KMS-11 (cell line): Measurements from ENCODE around the gene METRN.

Experiments
- H2AFZ ChIP-seq: fragments of 200-600 bp; sonication (generic); 2 replicates; pipeline ENCODE4 v1.6.1; 2016; ENCODE audit warnings: antibody characterized with exemption, mixed run types, low read depth
- H3K27ac ChIP-seq: fragments of 200-600 bp; sonication (generic); 2 replicates; pipeline ENCODE4 v1.6.1; 2016; ENCODE audit warnings: mild to moderate bottlenecking, mixed run types
- H3K27me3 ChIP-seq: fragments of 200-600 bp; sonication (generic); 2 replicates; pipeline ENCODE4 v1.6.1; 2017; ENCODE audit warnings: mild to moderate bottlenecking, low read depth, mixed run types, moderate library complexity; ENCODE audit not compliant: insufficient read depth
- H3K36me3 ChIP-seq: fragments of 200-600 bp; sonication (generic); 2 replicates; pipeline ENCODE4 v1.6.1; 2017; ENCODE audit warnings: mild to moderate bottlenecking, mixed run types; ENCODE audit not compliant: insufficient read depth
- H3K4me1 ChIP-seq: fragments of 200-600 bp; sonication (generic); 2 replicates; pipeline ENCODE4 v1.6.1; 2016; ENCODE audit warnings: mild to moderate bottlenecking, low read depth, mixed run types; ENCODE audit not compliant: poor library complexity, severe bottlenecking
- H3K4me2 ChIP-seq: fragments of 200-600 bp; sonication (generic); 2 replicates; pipeline ENCODE4 v1.7.0; 2016; ENCODE audit warnings: mild to moderate bottlenecking, mixed run types
- H3K4me3 ChIP-seq: fragments of 200-600 bp; sonication (generic); IDR thresholded peaks from 2 replicates; pipeline ENCODE4 v1.6.1; 2017; ENCODE audit warnings: low read depth, low read length, mixed read lengths; ENCODE audit not compliant: insufficient read depth
- H3K79me2 ChIP-seq: fragments of 200-600 bp; sonication (generic); 2 replicates; pipeline ENCODE4 v1.6.1; 2016; ENCODE audit warnings: low read depth, mixed run types; ENCODE audit not compliant: insufficient read depth
- H3K9ac ChIP-seq: fragments of 200-600 bp; sonication (generic); 2 replicates; pipeline ENCODE4 v1.6.1; 2016; ENCODE audit warnings: mild to moderate bottlenecking, mixed run types
- H4K20me1 ChIP-seq: fragments of 200-600 bp; sonication (generic); 2 replicates; pipeline ENCODE4 v1.6.1; 2016; ENCODE audit warnings: mild to moderate bottlenecking, mixed run types; ENCODE audit not compliant: insufficient read depth
- TF ChIP-seq, protein P1 (sequence below): fragments of 200-600 bp; sonication (generic); conservative IDR thresholded peaks from 2 replicates; pipeline ENCODE4 v1.6.1; 2017; ENCODE audit warnings: low read depth, mild to moderate bottlenecking, antibody characterized with exemption, low read length, moderate library complexity, mixed read lengths

The METRN gene

DNA sequence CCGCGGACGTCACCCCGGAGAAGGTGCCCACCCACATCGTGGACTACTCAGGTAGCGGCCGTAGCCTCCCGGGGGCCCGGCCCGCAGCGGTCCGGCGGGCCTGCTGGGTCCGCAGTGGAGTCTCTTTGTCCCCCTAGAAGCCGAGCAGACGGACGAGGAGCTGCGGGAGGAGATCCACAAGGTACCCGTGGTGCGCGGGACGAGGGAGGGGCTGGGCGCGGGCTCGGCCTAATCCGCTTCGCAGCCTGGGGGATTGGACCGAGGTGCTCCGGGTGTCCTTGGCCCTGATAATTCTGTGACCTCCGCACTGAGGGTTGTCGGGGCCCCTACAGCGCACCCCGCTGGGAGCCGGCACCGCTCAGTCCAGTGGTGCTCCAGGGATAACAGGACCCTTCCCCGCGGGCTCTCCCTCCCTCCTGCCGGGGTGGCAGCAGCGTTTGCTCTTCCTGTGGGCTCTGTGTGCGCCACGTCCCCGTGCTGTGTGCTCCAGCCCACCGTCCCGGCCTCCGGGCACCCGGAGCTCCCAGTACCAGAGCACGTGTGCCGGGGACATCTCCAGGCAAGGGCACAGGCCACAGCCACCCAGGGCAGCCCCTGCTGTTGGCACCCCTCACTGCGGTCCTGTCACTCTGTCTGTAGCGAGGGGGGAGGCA is 46.3 kb upstream of the METRN start:
- Histone ChIP-seq H3K27ac (no peak overlapping the region), H3K4me2 (peak overlapping the region; percentile 71), H2AFZ (peak overlapping the region; percentile 34; the same call in 1 of the 2 replicates), H3K27me3 (no peaks in the 10 kb centered on the region), H4K20me1 (no peaks in the 10 kb centered on the region), H3K4me3 (no peak overlapping the region), H3K36me3 (peaks cover 3% of the 10 kb centered on the region; the same call in 1 of the 2 replicates), H3K4me1 (peaks cover 13% of the 10 kb centered on the region), H3K79me2 (peaks cover 19% of the 10 kb centered on the region), H3K9ac (peak overlapping the region; percentile 81)
- TF ChIP-seq, protein P1, sequence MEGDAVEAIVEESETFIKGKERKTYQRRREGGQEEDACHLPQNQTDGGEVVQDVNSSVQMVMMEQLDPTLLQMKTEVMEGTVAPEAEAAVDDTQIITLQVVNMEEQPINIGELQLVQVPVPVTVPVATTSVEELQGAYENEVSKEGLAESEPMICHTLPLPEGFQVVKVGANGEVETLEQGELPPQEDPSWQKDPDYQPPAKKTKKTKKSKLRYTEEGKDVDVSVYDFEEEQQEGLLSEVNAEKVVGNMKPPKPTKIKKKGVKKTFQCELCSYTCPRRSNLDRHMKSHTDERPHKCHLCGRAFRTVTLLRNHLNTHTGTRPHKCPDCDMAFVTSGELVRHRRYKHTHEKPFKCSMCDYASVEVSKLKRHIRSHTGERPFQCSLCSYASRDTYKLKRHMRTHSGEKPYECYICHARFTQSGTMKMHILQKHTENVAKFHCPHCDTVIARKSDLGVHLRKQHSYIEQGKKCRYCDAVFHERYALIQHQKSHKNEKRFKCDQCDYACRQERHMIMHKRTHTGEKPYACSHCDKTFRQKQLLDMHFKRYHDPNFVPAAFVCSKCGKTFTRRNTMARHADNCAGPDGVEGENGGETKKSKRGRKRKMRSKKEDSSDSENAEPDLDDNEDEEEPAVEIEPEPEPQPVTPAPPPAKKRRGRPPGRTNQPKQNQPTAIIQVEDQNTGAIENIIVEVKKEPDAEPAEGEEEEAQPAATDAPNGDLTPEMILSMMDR = no peak

GRCh38 chr16:669666-670065 is 45.3 kb upstream of the METRN start:
- peaks cover 13% of the 10 kb centered on the region for H3K4me1 ChIP-seq
- no peak overlapping the region for H2AFZ ChIP-seq
- H3K4me3 ChIP-seq = no peak overlapping the region
- no peaks in the 10 kb centered on the region for H3K27me3 ChIP-seq
- no peak overlapping the region for H3K9ac ChIP-seq
- no peaks in the 10 kb centered on the region for H4K20me1 ChIP-seq
- TF ChIP-seq, protein P1 = no peak
- H3K79me2 ChIP-seq = peaks cover 19% of the 10 kb centered on the region
- no peak overlapping the region; the same call in 1 of the 2 replicates for H3K4me2 ChIP-seq
- no peak overlapping the region for H3K27ac ChIP-seq
- H3K36me3 ChIP-seq = peaks cover 3% of the 10 kb centered on the region; the same call in 1 of the 2 replicates

DNA sequence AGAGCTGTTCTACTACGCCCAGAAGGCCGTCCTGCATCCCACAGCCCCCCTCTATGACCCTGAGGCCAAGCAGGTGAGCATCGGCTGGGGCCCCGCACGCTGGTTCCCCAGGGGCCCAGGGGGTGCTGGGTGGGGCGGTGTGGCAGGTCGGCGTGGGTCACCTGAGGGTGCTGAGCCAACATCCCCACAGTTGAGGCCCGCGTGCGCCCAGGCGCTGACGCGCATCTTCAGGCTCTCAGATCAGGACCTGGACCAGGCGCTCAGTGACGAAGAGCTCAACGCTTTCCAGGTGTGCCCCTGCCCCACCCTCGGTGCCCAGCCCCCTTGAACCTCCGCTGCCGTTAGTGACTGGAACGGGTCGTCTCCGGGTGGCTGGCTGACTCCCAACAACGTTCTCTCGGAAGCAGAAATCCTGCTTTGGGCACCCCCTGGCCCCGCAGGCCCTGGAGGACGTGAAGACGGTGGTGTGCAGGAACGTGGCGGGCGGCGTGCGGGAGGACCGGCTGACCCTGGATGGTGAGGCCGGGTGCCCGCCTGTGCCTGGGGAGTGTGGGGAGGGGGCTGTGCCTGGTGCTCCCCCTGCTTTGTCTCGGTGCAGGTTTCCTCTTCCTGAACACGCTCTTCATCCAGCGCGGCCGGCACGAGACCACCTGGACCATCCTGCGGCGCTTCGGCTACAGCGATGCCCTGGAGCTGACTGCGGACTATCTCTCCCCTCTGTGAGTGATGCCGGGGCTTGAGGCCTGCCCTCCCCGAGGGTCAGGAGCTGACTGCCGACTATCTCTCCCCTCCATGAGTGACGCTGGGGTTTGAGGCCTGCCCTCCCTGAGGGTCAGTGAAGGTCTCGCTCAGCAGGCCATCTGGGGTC is 44.2 kb upstream of the METRN start:
- Histone ChIP-seq H3K27me3 (no peaks in the 10 kb centered on the region), H3K4me1 (peaks cover 13% of the 10 kb centered on the region), H3K27ac (no peak overlapping the region), H4K20me1 (no peaks in the 10 kb centered on the region), H3K4me2 (no peak overlapping the region), H3K79me2 (peaks cover 19% of the 10 kb centered on the region), H3K9ac (no peak overlapping the region), H3K4me3 (no peak overlapping the region), H3K36me3 (peaks cover 3% of the 10 kb centered on the region; the same call in 1 of the 2 replicates), H2AFZ (no peak overlapping the region)
- TF ChIP-seq, protein P1 = no peak

- TF ChIP-seq, protein P1 = no peak
- Histone ChIP-seq H3K4me2 (no peak overlapping the region), H3K9ac (no peak overlapping the region), H3K27me3 (no peaks in the 10 kb centered on the region), H3K4me1 (peaks cover 13% of the 10 kb centered on the region), H3K79me2 (peaks cover 19% of the 10 kb centered on the region), H3K4me3 (no peak overlapping the region), H2AFZ (no peak overlapping the region), H3K36me3 (peaks cover 3% of the 10 kb centered on the region; the same call in 1 of the 2 replicates), H3K27ac (no peak overlapping the region), H4K20me1 (no peaks in the 10 kb centered on the region)
These were observed 43.4 kb upstream of the METRN start for GRCh38 chr16:671353-672131.
